Mammary epithelial cell (primary cell): ENCODE measurements around the gene TXNDC5.

Experiments
- CTCF ChIP-seq, 2 donors: IDR thresholded peaks in 1 of 2; conservative IDR thresholded peaks in 1 of 2; 2 replicates each; pipeline ENCODE4 v1.5.1; 2011 to 2012; ENCODE audit warnings: inconsistent platforms in 2 of 2, low read length in 2 of 2, mild to moderate bottlenecking in 2 of 2, control low read depth in 1 of 2, low read depth in 1 of 2; ENCODE audit not compliant: insufficient read depth in 1 of 2; ENCODE audit errors: extremely low read depth in 1 of 2
- EZH2 ChIP-seq: IDR thresholded peaks from 2 replicates; pipeline ENCODE4 v1.6.1; 2012; ENCODE audit warnings: low read length, inconsistent platforms, borderline replicate concordance

GRCh38 chr6:7932625-7933024, 22.0 kb upstream of the TXNDC5 start:
- no peak for TF ChIP-seq CTCF (conservative IDR thresholded peaks at IDR 0.05 in 1 of 2, IDR thresholded peaks at IDR 0.05 in 1 of 2; ENCODE audit: extremely low read depth in 1 of 2, insufficient read depth in 1 of 2, low read depth in 1 of 2, low read length in 2 of 2)
- no peak for TF ChIP-seq EZH2
